ENCODE measurements around the gene FAM240A.

- TF ChIP-seq EZH2 (IDR thresholded peaks at IDR 0.05), result no peak
- TF ChIP-seq POLR2AphosphoS5 (IDR thresholded peaks at IDR 0.05; ENCODE audit: borderline replicate concordance, low read depth, low read length), result no peak
Observed at GRCh38 chr3:46613313-46614005, 1.1 kb downstream of the FAM240A start.

Data from SK-N-MC (cell line).